ENCODE measurements around the gene SLC12A8. TPM values are rescaled to one million over a fixed set of nuclear protein-coding genes. Genes with fewer than 3 reads are reported as not detected.

The SLC12A8 gene
- total RNA-seq, 1 donor from 2014 or later, result 1.9 TPM

DNA sequence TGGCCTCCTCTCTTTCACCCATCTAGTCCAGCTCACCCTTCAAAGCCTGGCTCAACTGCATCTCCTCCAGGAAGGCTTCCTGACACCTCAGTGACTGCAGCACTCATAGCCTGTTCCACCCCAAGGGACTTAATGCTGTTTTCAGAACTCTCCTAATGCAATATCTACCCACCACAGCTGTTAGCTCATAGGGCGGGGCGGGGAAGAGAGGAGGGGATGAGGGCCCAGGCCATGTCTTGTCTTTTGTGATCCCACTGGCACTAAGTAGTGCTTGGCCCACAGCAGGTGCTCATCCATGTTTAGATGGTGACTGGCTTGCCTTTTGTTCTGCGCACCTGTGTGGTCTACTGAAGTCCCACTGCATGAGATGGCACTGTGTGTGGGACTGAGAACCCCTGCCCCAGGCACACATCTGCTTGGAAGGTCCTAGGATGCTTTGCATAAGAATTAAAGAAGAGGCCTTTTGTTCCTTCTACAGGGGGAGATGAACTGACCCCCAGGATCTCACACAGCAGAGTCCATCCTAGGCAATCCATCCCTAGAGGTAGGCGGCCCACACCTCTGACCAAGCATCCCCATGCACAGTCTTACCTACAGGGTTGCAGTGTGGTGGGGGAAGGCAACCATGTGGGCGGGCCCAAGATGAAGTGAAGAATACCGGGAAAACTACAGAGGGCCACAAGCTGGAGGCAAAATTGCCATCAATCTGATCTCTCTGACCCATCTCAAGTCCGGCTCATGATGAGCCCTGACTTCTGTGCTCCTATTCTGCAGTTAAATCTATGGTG, 23.0 kb downstream of the SLC12A8 start:
- no peak for DNase-seq (ENCODE audit: extremely low read depth, low read depth, low spot score)

DNA sequence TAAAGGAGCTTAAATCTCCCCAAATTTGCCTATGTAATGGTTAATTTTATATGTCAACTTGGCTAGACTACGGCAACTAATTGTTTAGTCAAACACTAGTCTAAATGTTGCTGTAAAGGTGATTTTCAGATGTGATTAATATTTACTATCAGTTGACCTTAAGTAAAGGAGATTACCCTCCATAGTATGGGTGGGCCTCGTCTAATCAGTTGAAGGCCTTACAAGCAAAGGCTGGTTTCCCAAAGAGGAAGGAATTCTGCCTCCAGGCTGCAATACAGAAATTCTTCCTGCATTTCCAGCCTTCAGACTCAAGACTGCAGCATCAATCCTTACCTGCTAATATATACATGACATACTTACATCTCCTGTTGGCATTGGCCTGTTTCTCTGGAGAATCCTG, 23.6 kb downstream of the SLC12A8 start:
- no peak for DNase-seq (ENCODE audit: extremely low read depth, low read depth, low spot score)

GRCh38 chr3:125187599-125187910, 25.0 kb downstream of the SLC12A8 start:
- DNase-seq (ENCODE audit: extremely low read depth, low read depth, low spot score), result no peak

DNA sequence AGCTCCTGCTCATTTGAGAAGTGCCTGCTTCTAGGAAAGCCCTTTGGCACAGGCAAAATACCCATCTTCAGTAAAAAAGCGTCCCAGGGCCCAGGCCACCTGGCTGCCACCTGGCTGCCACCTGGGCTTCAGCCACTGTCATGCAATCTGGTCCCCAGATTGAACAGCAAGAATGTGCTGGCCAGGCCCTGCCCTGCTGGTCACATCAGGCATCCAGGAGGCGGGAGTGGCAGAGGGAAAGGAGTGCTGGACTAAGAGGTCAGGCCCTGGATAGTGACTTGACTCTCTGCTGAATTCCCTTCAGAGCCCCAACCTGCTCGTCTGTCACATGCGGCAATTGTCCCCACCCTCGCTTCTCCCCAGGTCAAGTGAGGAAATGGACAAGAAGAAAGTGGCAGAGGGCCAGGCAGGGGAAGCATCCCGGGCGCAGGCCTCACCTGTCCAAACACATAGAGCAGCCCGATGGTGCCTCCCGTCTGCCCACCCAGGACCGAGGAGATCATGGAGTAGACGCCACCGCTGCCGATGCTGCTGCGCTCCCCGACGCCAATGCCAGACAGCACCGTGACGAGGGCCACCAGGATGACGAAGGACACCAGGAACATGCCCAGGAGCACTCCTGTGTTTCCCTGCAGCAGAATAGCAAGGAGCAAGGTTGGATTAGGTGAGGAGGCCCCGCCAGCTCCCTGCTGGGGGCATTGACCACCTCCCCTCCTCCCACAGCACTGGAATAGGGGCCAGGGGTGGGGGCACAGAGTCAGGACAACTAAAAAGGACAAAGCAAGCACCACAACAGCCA, 25.5 kb downstream of the SLC12A8 start:
- no peak for DNase-seq (ENCODE audit: extremely low read depth, low read depth, low spot score)

DNA sequence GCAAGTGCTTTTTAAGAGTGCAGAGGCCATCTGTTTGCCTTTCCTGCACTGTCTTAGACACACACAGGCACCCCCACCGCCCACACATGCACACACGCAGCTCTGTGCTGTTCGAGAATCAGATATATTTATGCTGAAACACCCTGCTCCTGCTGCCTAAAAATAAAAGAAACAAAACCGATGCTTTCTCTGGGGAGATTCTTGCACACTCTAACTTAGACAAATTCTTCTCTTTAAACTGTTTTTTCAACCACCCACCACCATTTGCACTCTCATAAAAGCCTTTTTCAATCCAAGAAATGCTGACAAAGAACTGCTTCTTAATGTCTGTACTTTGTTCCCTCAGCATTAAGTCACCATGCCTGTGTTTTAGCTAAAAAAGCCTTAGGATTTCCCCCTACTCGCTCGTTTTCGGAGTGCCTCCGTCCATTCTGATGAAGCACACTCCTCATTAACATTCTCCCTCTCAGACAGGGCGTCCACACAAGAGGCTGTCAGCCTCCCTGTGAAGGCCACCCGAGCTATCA, 26.2 kb downstream of the SLC12A8 start:
- DNase-seq (ENCODE audit: extremely low read depth, low read depth, low spot score), result no peak

- DNase-seq (ENCODE audit: extremely low read depth, low read depth, low spot score), result no peak
Measured at GRCh38 chr3:125185805-125186204, 26.7 kb downstream of the SLC12A8 start.

DNA sequence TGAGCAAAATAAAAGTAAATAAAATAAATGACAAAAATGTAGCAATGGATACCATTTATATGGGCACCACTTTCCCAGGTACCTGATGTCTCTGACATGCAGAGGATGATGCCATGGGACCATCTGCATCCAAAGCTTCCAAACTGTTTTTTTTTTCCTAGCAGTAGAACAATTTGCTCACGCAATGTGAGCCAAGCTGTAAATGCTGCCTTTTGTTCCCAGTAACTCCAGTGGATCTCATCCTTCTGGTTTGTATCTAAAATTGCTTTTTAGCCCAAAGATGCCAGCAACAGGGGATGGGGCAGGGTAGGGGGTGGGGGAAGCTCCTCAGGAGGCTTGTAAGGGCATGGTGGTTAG, 32.7 kb downstream of the SLC12A8 start:
- no peak for DNase-seq (ENCODE audit: extremely low read depth, low read depth, low spot score)

- DNase-seq (ENCODE audit: extremely low read depth, low read depth, low spot score), result no peak
Measured at GRCh38 chr3:125179143-125179883, 33.2 kb downstream of the SLC12A8 start.

- no peak for DNase-seq (ENCODE audit: extremely low read depth, low read depth, low spot score)
Measured at GRCh38 chr3:125177746-125178145, 34.8 kb downstream of the SLC12A8 start.

DNA sequence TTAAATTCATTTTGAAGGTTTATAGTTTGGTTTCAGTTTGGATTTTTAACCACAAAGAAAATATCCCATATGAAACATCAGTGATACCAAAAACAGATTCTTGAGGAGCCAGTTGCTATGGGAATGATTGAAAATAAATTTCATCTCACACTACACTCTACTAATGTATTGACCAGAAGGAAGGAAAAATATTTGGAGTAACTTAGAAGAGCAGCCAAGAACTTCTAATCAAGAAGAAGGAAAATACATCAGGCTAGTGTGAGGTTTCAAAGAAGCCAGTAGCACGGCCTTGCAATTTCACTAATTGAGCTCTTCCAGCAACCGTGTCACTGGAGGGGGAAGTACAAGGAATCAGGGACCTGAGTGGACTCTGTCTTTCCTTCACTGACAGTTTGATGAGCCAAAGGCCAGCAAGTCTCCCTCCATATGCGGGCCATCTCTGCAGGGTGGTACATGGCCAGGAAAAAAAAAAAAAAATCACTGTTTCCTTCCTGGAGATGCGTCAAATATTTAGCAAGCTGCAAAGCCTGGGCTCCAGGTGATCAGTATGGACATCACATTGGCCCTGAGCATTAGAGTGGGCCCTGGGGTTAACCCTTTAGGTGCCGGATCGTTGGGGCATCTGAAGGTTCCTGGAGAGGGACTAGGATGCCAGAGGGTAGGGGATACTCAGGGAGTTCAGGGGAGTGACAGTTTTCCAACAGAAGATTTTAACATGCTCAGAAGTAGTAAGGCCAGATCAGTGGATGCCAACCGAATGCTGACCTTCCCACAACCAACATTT, 37.1 kb downstream of the SLC12A8 start:
- no peak for DNase-seq (ENCODE audit: extremely low read depth, low read depth, low spot score)

- no peak for DNase-seq (ENCODE audit: extremely low read depth, low read depth, low spot score)
Measured at GRCh38 chr3:125172346-125172745, 40.2 kb downstream of the SLC12A8 start.

GRCh38 chr3:125168711-125169393, 43.7 kb downstream of the SLC12A8 start:
- DNase-seq (ENCODE audit: extremely low read depth, low read depth, low spot score), result no peak

GRCh38 chr3:125166599-125167136, 45.9 kb downstream of the SLC12A8 start:
- DNase-seq (ENCODE audit: extremely low read depth, low read depth, low spot score), result no peak

DNA sequence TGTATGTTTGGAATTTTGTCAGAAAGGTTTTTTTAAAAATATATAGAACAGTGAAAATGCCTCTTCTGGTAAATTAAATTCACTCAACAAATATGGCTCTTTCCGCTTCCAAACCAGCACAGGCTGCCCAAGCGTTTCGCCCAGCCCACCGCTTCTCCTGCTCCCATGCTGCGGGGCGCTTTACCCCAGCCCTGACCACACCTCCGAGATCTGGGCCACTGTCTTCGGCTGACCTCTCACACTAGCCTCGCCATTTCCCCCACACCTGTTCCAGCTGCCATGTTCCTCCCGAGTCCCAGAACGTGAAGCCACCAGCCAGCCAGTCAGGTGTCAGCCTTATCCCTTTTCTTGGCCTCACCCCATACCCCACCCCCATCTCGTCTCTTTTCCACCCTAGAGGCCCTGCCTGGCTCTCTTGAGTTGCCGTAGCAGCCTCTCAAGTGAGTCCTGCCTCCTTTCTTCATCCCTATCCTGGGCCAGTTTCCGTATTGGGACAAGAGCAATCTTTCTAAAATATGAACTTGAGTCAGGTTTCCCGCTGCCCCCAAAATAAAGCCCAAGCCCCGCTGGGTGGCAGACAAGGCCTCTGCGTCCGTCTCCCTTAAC, 46.5 kb downstream of the SLC12A8 start:
- no peak for DNase-seq (ENCODE audit: extremely low read depth, low read depth, low spot score)

- DNase-seq (ENCODE audit: extremely low read depth, low read depth, low spot score), result no peak
Measured at GRCh38 chr3:125165189-125165947, 47.2 kb downstream of the SLC12A8 start.

DNA sequence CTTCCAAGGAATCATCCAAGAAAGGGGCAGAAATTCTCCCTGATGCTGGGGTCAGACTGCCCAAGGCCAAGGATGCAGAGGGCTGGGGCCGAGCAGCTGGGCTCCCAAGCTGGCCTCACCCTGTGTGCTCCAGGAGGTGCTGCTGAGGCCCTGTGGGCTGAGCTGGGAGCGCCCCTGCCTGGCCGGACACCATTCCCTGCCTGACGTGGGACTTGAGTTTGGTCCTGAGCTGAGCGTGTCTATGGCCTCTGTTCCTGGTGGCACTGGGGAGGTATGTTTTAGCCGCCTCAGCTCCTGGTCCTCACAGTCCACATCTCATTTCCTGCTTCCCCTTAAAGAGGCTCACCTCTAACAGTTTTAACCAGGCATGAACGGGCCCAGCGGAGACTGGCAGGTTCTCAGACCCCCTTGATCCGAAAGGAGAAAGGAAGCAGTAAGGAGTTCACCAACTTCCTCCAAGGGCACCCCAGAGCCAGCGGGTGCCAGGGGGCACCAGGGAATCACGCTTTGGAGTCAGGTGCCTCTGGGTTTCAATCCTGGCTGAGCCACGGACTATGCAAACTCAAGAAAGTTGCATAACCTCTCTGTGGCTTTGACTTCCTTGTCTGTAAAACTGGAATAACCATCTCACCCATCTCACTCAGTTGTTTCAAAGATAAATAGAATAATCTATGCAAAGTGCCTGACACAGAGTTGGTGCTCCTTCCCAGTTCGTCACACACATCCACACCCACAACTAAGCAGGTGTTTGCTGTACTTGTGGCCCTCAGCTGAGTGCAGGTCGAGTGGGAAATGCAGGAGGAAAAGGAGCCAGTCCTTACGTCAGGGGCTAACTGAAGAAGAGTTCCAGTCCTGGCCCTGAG, 48.6 kb downstream of the SLC12A8 start:
- DNase-seq (ENCODE audit: extremely low read depth, low read depth, low spot score), result no peak

- no peak for DNase-seq (ENCODE audit: extremely low read depth, low read depth, low spot score)
Measured at GRCh38 chr3:125161607-125162219, 50.8 kb downstream of the SLC12A8 start.
